Stimulated activated CD8-positive, alpha-beta memory T cell treated with anti-CD3 and anti-CD28 coated beads, Interleukin-12 subunit alpha, Interleukin-12 subunit beta, amount 100 ng/mL, for 1 hour (primary cell): ENCODE measurements around the gene SMPD1.
A peak's percentile ranks its signal among the peaks of the same experiment; 100 is the strongest.

Experiments used
- DNase-seq: peaks from one replicate; pipeline ENCODE4 v3.0.0-alpha.2; 2020; ENCODE audit warnings: low read depth

SMPD1 gene

DNA sequence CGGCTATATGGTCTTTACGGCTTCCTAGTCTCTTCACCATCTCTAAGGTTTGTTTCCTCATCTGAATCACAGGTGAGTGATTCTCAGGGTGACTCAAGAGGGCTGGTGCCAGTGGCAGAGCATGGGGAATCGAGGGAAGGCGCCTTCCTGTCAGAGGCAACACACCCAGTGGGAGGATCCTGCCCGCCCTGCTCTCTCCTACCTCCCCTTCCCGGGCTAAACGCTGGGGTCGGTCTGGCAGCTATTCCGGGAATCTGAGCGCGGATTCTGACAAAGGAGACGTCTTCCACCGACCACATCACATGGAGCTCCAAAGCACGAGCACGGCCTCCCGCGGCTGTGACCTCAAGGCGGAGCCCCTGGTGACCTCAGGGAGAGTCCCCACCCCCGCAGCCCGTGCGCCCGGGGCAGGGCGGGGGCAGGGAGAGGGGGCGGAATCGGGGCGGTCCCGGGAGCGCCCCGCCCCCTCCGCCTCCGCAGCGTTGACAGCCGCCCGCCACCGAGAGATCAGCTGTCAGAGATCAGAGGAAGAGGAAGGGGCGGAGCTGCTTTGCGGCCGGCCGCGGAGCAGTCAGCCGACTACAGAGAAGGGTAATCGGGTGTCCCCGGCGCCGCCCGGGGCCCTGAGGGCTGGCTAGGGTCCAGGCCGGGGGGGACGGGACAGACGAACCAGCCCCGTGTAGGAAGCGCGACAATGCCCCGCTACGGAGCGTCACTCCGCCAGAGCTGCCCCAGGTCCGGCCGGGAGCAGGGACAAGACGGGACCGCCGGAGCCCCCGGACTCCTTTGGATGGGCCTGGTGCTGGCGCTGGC is at the start of gene SMPD1:
TSS of gene SMPD1 (plus strand) at position 570 of the 813 bp plus-strand sequence. CDS start at position 695, 125 bp downstream.
- peak; percentile 86 for DNase-seq

DNA sequence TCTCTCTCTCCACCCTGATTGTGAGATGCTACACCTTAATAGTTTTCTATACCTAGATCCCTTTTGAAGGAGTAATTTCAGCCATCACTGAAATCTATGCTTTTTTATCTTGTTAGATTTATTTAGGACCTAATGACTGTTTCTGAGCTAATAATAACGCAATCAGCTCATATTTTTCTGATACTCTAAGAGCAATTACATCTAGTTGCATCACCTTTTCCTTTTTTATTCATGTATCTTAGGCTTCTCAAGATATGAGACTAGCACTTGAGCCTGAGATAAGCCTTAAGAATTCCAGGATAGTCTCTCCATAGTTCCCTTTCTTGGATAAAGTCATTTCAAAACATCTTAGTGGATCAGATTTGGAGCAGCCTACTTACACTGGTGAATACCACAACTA is 44.9 kb upstream of the SMPD1 start:
- no peak for DNase-seq

DNA sequence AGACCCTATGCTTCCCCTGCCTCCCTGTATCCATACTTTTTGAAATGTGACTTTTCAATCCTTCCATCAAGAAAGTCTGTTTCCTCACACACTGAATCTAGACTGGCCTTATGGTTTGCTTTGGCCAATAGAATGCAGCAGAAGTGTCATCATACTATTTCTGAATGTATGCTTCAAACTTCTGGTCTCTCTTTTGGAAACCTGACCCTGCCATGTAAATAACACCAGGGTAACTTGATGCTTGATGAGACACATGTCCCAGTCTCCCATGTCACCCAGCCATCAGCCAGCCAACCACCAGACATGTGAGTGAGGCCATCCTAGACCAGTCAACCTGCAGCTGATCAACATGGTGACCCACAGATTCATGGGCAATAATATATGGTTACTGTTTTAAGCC is 40.2 kb upstream of the SMPD1 start:
- no peak for DNase-seq

DNA sequence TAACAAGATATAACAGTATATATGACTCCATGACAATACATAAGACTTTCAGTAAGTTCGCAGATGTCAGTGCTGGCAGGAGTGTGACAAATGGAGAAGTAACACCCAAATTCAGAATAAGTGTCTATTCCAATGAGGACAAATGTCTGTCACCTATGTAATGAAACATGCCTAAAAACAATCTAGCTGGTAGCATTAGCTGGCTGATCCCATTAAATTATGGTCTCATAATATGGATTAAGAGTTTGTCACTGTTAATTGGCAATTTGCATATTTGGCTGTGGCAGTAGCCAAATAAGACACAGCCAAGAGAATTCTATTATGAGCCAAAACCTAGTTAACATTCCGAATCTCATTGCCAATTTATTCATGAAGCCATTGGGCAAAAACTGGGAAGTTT is 39.8 kb upstream of the SMPD1 start:
- no peak for DNase-seq

DNA sequence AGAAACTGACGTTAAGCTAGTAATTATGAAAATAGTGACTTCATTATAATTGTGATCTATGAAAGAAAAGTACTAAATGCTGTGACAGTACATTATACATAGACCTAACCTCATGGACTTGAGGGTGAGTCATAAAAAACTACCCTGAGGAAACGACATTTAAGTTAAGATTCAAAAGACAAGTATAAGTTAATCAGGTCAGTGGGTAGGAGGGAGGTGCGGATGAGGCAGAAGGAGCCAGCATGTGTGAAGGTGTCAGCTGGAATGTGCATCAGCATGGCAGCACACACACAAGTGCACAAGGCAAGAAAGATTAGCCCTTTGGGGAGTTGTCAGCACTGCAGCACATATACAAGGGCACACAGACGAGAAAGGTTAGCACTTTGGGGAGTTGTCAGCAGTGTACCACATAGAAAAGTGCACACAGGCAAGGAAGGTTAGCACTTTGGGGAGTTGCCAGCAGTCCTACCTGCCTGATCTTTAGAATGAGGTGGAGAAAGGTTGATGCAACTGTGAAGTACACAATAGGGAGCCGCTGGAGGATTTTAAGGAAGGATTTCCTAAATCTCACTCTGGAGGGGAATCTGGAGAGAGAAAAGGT is 38.4 kb upstream of the SMPD1 start:
- no peak for DNase-seq

DNA sequence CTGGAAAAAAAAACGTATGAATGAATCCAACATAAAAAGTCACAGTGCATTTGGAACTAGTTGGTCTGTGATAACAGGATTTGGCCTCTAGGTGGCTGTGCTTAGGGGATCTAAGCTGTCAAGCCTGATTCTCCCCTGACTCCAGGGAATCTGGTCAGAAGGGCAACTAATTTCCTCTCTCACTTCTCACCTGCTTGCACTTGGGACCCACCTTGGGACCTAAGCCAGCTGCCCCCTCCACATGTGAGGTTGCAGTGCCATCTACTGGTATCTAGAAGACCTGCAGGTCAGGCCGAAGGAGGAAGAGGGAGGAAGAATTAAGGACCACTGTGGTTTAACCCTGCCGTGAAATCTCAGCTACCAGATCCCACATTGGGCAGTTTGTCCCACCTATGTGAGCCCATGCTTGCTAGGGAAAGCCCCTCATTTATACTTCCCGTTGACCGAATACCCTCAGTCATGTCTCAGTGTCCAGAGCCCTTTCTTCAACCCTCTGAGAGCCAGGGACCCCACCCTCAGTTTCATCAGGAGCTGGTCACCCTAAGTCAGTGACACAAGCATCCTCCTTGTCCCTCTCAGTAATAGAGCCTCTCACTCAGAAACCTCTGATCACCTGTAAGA is 36.8 kb upstream of the SMPD1 start:
- DNase-seq, result peak; percentile 28

DNA sequence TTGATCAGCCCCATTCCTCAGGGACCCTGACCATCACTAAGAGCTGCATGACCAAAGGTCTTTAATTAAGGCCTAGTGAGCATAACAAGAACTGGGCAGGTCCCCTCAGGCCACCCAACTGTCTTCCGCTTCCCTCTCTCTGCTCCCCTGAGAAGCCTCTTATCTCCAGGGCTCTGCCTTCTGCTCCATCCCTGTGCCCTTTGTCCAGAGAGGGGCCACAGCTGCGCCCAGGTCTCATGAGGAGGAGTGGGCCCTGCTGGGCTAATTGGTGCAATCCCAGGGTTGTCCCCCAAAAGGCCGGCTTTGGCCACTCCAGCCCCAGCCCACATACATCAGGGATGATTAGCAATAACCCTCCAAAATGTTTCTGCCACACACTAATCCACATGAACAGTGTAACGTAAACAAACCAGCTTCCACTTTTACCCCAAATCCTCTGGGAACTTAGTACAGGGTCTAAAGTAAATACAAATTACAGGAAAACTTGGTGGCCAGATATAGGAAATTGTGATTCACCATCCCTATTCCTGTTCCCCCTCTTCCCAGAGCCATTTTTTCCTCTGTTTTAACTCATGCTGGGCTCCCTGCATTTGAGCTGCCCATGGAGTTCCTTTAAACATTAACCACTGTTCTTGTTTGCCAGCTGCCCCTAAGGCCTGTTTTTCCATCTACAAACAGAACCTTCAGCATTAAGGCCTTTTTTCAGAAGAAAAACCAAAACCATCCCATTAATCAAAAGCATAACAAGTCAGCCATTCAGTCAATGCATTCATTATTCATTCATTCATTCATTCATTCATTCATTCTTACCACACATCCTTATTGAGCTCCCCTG is 35.4 kb upstream of the SMPD1 start:
- no peak for DNase-seq

DNA sequence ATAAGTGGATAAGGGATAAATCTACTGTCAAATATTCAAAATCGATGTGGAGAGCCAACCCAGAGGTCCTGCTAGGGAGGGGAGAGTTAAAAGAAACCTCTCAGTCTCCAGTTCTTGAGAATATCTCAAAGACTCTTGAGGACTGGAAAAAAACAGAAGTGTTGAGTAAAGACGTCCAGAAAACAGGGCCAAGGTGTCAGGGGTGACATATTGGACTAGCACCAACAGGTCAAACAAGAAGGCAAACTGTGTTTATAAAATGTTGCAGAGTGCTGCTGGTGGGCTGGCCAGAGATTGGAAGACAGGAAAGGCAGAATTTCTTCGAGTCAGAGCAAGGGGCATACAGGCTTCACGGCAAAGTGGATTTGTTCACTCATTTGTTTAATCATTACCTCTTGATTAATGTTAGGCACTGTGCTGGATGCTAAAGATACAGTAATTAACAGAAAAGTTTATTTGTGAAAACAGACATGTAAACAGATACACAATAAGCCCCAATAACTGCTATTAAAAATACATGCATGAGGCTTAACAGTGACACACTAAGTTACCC is 33.7 kb upstream of the SMPD1 start:
- no peak for DNase-seq

DNA sequence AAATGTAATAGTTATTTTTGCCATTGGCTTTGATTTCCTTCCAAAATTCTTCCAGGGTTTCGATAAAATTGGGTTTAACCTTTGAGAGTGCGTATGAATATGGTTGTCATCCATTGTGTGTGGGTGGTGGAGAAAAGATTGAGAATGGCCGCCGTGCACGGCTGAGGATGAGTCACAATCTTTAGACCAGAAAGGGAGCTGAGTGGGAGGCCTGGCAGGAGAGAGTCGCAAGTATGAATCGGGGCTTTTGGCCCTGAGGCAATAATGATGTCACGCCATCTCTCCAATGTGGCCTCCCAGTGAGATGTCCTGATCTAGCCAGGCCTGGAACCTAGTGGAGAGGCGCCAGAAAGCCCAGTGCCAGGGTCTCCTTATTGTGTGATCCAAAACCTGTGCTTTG is 33.1 kb upstream of the SMPD1 start:
- DNase-seq, result no peak

DNA sequence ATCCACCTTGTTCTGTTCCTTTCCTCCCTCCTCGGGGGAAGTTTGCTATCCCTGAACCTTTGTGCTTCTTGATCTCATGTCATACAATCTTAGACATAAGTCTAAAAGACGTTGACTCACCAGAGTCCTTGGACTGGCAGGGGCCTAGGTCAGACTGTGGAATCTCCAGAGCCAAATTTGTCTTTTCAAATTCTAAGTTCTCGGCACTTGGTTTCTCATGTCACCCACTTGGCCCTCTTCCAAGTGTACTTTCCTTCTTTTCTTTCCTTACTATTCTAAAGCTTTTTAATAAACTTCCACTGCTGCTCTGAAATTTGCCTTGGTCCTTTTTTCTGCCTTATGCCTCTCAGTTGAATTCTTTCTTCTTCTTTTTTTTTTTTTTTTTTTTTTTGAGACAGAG is 30.1 kb upstream of the SMPD1 start:
- DNase-seq, result no peak

DNA sequence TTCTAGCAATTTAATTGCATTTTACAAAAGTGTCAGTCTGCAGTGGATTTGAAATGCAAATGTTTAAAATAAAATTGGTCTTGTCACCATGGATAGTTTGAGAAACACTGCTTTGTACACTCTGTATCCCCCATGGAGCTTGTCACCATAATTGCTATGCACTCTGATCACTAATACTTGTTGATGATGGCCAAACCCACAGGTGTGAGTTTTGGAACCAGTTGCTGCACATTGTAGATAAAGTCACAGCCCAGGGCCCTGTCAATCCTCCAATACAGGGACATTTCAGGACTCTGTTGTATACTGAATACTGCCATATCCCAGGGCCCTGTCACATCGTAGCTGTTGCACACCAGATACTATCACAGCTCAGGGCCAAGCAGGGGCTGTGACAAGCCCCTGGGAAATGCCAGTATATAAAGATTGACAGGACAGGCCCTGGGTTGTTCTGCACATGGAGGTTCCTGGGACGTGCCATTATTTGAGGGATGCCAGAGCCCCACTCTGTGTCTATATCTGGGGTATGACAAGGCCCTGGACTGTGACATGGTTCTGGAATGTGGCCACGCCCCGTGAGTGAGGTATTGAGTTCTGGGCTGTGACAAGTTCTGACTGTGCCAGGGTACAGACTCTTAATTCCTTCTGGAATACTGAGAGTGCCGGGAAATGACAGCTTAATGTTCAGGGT is 27.9 kb upstream of the SMPD1 start:
- no peak for DNase-seq

DNA sequence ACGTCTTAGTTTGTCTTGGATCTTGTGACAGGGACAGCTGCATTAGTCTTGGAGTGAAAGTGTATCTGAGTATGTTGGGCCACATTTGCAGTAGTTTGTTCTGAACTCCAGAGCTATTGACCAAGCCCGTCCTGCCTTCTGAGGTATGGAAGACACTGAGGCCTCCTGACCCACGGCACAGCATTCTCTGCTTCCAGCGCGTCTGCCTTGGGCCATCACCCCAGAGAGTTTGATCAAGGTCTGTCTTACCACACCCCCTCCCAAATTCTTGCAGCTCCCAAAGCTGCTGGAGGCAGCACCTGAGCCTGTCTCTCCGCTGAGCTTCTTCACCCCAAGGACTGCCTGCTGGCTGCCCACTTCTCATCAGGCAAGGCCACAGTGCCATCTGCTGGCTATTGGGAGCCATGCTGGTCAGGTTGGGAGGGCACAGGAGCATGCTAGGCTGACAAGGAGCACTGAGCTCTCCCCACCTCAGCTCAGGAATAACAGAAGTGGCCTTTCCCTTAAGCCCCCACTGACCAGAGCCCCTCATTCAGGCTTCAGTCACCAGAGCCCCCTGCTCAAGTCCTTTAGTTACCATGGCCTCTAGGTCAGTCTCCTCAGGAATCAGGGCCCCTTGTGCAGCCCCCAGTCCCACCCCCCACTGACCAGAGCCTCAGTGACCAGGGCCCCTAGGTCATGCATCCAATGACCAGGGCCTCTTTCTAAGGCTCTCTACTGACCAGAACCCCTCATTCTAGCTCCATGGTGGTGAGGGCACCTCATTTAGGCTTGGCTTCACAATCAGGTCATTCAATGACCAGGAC is 27.2 kb upstream of the SMPD1 start:
- DNase-seq, result peak; percentile 41

DNA sequence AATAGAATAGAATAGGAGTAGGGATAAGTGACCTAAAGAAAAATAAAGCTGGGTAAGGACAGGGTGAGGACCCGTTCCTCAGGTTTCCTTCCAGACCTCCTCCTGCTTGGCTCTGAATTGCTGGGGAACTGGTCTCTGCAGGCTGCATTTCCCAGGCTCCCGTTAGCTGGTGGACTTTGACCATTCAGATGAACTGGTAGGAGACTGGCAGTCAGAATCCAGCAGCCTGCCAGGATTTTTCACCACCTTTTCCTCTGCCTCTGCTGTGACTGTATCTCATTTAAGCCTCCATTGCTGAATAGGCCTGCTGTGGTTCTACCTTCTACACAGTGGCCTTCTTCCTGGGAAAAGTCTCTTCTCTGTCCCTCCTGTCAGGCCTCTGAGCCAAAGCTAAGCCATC is 24.6 kb upstream of the SMPD1 start:
- DNase-seq, result no peak

DNA sequence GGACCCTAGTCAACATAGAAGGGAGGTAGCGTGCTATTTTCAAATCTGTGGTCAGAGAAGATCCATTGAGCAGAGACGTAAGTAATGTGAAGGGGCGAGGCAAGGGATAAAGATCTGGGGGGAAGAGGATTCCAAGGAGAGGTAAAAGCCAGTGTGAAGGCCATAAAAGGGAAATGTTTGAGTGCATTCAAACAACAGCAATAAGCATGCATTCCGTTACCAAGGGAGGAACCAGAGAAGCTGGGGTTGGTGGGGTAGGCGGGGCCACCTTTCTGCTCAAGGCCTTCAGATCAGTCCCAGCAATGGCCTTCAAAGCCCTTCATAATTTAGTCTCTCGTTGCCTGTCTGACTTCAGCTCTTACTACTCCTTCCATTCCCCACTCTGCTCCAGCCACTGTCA is 18.4 kb upstream of the SMPD1 start:
- DNase-seq, result no peak

DNA sequence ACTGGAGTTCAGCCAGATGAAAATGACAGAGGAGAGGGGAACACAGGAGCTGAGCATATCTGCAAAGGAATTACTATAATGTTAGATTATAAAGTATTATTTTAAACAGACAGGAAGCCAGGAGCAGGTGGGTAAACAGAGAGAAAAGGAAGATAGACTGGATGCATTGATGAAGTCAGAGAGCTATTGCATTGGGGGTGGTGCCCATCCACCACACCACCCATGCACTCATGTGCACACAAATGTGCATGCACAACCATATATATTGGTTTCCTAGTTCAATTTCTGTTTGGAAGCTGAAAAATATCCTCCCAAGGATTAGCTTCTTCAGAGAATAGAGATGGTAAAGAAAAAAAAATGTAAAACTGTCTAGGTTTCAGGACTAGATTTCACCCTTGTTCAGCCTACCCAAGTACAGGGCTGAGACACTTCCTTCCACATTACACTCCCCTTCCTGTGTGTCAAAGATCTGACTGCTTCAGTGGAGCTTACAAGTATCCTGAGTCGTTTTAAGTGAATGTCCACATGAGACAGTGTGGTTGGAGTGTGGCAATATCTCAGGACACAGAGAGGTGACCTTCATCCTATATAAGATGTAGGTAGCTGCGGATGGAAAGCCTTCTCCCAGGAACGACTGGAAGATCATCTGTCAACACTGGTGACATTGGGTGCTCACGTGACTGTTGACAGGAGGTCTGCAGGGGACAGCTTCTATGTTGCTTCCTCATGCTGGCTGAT is 12.2 kb upstream of the SMPD1 start:
- no peak for DNase-seq

DNA sequence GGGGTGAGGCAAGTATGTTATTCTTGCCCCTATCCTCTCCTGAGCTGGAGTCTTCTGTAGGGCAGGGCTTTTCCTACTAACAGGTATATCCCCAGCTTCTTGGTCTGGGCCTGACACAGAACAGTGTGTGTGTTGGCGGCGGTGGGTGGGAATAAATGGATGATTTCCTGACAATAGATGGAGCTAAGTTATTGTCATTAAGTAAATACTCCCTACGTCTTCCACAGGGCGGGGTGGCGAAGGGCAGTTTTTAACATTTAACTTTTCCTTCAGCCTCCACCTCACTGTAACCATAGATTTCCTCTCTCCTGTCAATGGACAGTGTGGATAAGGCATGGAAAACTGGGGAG is 11.7 kb upstream of the SMPD1 start:
- no peak for DNase-seq

DNA sequence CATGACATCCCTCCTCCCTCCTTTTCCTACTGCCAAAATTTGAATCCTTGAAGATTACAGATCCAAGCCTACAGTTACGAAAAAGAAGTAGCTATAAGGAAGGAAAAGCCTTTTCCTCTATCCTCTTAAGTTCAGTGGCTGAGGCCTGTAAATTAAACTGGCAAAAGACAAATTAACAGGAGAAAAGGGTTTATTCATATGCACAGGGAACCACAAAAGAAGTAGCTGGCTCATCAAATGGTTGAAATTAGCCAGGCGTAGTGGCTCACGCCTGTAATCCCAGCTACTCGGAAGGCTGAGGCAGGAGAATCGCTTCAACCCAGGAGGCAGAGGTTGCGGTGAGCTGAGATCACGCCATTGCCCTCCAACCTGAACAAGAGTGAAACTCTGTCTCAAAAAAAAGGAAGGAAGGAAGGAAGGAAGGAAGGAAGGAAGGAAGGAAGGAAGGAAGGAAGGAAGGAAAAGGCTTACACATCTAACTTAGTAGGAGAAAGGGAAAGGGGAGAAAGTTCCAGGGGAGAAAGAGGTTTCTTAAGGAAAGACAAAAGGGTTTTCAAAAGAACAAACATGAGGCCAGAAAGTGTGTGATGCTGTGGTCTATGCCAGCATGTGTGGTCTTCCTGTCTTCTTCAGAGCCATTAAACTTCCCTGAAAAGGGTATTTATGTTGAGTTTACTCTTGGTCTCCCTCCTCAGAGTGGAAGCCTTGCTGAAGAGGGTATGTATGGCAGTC is 5.1 kb upstream of the SMPD1 start:
- no peak for DNase-seq

DNA sequence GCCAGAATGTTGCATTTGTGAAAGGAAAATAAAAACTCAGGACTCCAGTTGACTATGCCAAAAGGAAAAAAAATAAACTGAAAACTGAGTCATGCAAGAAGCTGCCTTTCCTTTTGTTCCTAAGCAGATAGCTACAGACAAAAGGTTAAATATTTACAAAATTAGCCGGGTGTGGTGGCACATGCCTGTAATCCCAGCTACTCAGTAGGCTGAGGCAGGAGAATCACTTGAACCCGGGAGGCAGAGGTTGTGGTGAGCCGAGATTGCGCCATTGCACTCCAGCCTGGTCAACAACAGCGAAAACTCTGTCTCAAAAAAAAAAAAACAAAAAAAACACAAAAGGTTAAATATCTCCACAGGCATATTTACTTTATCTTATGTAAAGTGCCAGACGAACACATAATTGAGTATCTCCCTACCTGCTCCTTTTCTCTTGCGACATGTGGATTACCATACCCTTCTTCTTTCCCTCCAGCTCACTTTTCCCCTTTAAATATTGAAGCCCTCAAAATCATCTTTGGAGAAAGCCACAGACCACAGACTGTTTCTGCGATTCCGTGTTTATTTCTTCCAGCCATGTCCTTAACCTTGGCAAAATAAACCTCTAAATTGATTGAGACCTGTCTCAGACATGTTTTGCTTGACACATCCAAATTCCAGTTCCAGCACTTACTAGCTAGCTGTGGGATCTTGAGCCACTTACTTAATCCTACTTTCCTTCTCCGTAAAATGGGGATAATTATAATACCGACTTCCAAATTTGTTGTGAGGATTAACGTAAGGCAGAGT is 2.3 kb upstream of the SMPD1 start:
- no peak for DNase-seq

DNA sequence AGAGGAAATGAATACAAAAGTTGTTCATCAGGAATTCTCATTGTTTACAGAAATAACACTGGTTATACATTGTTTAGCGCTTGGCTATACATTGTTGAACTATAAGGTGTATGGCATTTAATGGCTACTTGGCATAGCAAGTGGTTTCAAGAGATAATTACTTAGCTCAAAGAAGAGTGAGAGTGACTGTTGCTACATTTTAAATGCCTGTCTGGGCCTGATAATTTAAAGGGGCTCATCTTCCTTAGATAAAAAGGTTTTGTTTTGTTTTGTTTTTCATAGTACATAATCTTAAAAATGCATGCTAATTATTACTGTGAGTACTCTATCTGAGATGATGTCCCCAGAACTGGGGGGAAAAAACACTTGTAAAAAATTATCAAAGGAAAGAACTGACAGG is 1.5 kb upstream of the SMPD1 start:
- DNase-seq, result no peak
